Measurements from ENCODE around the gene C2CD4D.
A peak's percentile ranks its signal among the peaks of the same experiment; 100 is the strongest.

Gene C2CD4D

DNA sequence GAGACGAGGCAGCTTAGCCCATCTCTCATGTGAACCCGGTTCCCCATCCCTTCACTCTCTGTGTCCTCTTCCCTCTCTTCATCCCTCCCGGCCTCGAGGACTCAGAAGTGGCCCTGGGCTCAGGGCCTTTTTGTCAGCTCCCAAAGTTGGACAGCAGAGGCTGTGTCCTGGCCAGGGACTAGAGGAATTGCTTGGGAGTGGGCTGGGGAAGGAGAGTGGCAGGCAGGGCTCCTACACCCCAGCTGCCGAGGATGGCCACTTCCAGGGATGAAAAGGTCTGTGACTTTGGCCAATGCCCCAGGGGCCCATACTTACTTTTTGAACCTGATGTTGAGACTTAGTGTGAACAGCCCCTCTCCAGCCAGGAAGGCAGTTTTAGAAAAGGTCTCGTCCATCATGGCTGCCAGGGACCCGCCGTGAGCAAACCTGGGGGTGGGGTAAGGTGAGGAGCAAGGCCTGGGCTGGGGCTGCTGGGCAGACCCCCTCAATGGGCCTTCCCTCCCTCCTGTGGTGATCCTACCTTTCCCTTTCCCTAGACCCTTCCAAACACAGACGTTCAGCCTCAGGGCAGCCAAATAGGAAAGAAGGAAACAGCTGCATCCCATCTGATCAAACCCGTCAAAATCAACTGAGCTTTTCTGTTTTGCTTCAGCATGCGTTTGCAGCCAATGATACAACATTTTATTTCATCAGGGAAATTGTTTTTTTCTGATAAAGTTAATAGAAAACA is 8.4 kb upstream of the C2CD4D start:
- TF ChIP-seq, protein P1, sequence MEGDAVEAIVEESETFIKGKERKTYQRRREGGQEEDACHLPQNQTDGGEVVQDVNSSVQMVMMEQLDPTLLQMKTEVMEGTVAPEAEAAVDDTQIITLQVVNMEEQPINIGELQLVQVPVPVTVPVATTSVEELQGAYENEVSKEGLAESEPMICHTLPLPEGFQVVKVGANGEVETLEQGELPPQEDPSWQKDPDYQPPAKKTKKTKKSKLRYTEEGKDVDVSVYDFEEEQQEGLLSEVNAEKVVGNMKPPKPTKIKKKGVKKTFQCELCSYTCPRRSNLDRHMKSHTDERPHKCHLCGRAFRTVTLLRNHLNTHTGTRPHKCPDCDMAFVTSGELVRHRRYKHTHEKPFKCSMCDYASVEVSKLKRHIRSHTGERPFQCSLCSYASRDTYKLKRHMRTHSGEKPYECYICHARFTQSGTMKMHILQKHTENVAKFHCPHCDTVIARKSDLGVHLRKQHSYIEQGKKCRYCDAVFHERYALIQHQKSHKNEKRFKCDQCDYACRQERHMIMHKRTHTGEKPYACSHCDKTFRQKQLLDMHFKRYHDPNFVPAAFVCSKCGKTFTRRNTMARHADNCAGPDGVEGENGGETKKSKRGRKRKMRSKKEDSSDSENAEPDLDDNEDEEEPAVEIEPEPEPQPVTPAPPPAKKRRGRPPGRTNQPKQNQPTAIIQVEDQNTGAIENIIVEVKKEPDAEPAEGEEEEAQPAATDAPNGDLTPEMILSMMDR (IDR thresholded peaks at IDR 0.05; ENCODE audit: low read depth, low read length, missing control alignments): no peak
- no peak overlapping the region for H3K4me3 ChIP-seq (ENCODE audit: low read depth, low read length)
- H3K27ac ChIP-seq: no peak overlapping the region
- H3K36me3 ChIP-seq (replicated peaks): no peaks in the 10 kb centered on the region
- no peaks in the 10 kb centered on the region for H3K27me3 ChIP-seq (replicated peaks)
- in situ Hi-C loops (cut with HindIII; ENCODE audit: low pct_ligation_motif_present, low sequenced_read_pairs): no loop called here
- no peak for DNase-seq

DNA sequence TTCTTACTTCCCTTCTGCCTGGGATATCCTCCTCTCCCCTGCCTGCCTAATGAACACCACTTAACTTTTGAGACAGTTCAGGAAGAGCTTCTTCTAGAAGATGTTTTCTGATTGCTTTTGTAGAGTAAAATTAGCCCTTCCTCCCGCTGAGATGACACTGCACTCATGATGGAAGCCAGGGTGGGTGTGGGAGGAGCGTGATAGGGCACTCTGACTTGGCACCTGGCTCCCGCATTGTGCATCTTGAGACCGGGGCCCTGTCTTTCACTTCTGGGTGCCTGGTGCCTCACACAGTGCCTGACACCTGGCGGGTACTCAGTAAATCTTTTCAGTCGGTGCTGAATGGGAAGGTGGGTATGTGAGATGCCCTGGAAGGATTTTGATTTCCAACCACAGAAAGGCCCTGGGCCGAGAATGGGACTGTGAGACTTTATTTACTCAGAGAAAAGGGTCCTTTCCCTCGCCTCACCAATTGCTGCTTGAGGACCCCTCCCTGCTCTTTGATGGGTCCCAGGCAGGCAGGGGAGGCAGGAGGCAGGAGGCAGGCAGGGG is 7.1 kb upstream of the C2CD4D start:
- Histone ChIP-seq H3K27ac (no peak overlapping the region), H3K4me3 (ENCODE audit: low read depth, low read length) (no peak overlapping the region), H3K36me3 (replicated peaks) (no peaks in the 10 kb centered on the region), H3K27me3 (replicated peaks) (no peaks in the 10 kb centered on the region)
- in situ Hi-C loops (cut with HindIII; ENCODE audit: low pct_ligation_motif_present, low sequenced_read_pairs): no loop called here
- TF ChIP-seq, protein P1 (IDR thresholded peaks at IDR 0.05; ENCODE audit: low read depth, low read length, missing control alignments): no peak
- no peak for DNase-seq

DNA sequence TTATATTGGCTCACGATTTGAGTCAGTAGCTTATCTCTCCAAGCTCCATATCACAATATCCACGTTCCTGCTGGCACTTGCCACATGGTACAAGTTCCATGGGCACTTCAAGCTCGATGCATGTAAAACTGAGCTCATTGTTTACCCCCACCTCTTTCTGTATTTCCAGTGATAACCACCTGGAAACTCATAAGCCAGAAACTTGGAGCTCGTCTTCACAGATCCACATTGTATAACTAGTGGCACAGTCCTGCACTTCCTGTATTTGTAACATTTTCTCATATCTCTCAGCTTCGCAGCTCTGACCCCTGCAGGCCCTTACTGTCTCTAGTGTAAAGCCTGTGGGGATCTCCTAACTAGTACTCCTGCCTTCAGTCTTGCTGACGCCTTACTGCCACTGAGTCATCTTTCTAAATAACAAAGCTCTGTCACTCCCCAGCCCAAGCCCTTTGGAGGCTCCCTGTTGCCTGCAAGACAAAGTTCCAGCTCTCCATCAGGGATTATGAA is 6.5 kb upstream of the C2CD4D start:
- Histone ChIP-seq H3K27me3 (replicated peaks) (no peaks in the 10 kb centered on the region), H3K4me3 (ENCODE audit: low read depth, low read length) (no peak overlapping the region), H3K36me3 (replicated peaks) (no peaks in the 10 kb centered on the region), H3K27ac (no peak overlapping the region)
- in situ Hi-C loops (cut with HindIII; ENCODE audit: low pct_ligation_motif_present, low sequenced_read_pairs): no loop called here
- TF ChIP-seq, protein P1 (IDR thresholded peaks at IDR 0.05; ENCODE audit: low read depth, low read length, missing control alignments): peak; percentile 44
- peak; percentile 80 for DNase-seq

DNA sequence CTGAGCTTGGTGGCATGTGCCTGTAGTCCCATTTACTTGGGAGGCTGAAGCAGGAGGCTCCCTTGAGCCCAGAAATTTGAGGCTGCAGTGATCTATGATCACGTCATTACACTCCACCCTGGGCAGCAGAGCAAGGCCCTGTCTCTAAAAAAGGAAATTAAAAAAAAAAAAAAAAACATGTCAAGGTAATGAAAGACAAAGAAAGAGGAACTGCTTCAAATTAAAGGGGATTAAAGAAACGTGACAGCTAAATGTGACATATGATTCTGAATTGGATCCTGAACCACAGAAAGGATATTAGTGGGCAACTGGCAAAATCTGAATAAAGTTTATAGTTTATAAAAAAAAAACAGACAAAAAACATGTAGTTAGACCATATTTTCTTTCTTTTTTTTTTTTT is 3.8 kb upstream of the C2CD4D start:
- Histone ChIP-seq H3K4me3 (ENCODE audit: low read depth, low read length) (no peak overlapping the region), H3K27ac (no peak overlapping the region), H3K27me3 (replicated peaks) (peaks cover 4% of the 10 kb centered on the region), H3K36me3 (replicated peaks) (no peaks in the 10 kb centered on the region)
- TF ChIP-seq, protein P1 (IDR thresholded peaks at IDR 0.05; ENCODE audit: low read depth, low read length, missing control alignments): no peak
- no peak for DNase-seq
- in situ Hi-C loops (cut with HindIII; ENCODE audit: low pct_ligation_motif_present, low sequenced_read_pairs): no loop called here

DNA sequence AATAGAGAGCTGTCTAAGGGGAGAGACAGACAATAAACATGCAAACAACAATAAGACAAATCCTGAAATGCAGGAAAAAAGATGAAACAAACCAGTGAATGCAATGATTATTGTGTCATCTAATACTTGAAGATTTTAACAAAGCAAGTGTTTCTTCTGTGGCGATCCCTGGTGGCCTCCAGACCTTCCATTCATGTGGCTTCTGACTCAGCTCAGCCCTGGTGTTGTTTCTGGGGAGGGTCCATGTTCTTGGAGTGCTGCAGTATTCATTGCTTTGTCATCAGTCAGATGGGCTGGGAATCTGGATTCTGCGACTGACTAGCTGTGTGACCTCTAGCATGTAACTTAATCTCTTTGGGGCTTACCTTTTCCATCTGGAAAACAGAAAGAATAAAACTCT is 1.5 kb upstream of the C2CD4D start:
- peak; percentile 86 for DNase-seq
- Histone ChIP-seq H3K4me3 (ENCODE audit: low read depth, low read length) (no peak overlapping the region), H3K27ac (no peak overlapping the region), H3K27me3 (replicated peaks) (peaks cover 11% of the 10 kb centered on the region), H3K36me3 (replicated peaks) (no peaks in the 10 kb centered on the region)
- in situ Hi-C loops (cut with HindIII; ENCODE audit: low pct_ligation_motif_present, low sequenced_read_pairs): no loop called here
- TF ChIP-seq, protein P1 (IDR thresholded peaks at IDR 0.05; ENCODE audit: low read depth, low read length, missing control alignments): no peak
